SK-N-SH (cell line): Measurements from ENCODE around the gene STRN. TPM values are rescaled to one million over a fixed set of nuclear protein-coding genes. Genes with fewer than 3 reads are reported as not detected.

Source experiments
- CTCF ChIA-PET: fragments of 300-600, 350-600 bp; formaldehyde crosslinking; extraction: SDS; loops from one replicate; lab custom pipeline; 2021; lab: Yijun Ruan, JAX
- POLR2A ChIA-PET: fragments of 350-600 bp; sonication (Branson Sonifier 250); formaldehyde crosslinking; extraction: SDS; loops from one replicate; lab custom pipeline; 2020; ENCODE audit warnings: antibody characterized with exemption, inconsistent platforms; lab: Yijun Ruan, JAX
- DNase-seq: peaks from one replicate; pipeline ENCODE4 v3.0.0; 2012
- H2AFZ ChIP-seq: fragments of 200-600 bp; sonication (generic); 2 replicates; pipeline ENCODE4 v1.8.1; 2016; ENCODE audit warnings: antibody characterized with exemption, mild to moderate bottlenecking, low read depth
- H3F3A ChIP-seq: fragments of 200-600 bp; sonication (generic); replicated peaks from 2 replicates; pipeline ENCODE3; 2016; ENCODE audit warnings: antibody characterized with exemption, mild to moderate bottlenecking; ENCODE audit not compliant: insufficient read depth
- H3K27ac ChIP-seq, 2 experiments: fragments of 200-500 bp in 1 of 2; fragments of 200-600 bp in 1 of 2; sonication (Bioruptor generic) in 1 of 2; sonication (generic), shearing (Covaris generic) in 1 of 2; 2 replicates each; pipeline versions ENCODE4 v1.5.1 to v1.6.1; 2014 to 2016; ENCODE audit warnings: low read depth in 2 of 2, inconsistent platforms in 1 of 2, low read length in 1 of 2, mild to moderate bottlenecking in 1 of 2, mixed read lengths in 1 of 2
- H3K27me3 ChIP-seq: fragments of 200-600 bp; sonication (generic), shearing (Covaris generic); 2 replicates; pipeline ENCODE4 v1.6.1; 2016; ENCODE audit warnings: mixed run types; ENCODE audit not compliant: insufficient read depth
- H3K36me3 ChIP-seq, 2 experiments: fragments of 200-500 bp in 1 of 2; fragments of 200-600 bp in 1 of 2; sonication (Bioruptor generic) in 1 of 2; sonication (generic) in 1 of 2; replicated peaks in 1 of 2; 2 replicates each; pipeline versions ENCODE3 to v1.5.1; 2014 to 2016; ENCODE audit warnings: low read length in 1 of 2, mild to moderate bottlenecking in 1 of 2; ENCODE audit not compliant: insufficient read depth in 2 of 2, control insufficient read depth in 1 of 2
- H3K4me1 ChIP-seq, 2 experiments: fragments of 200-500 bp in 1 of 2; fragments of 200-600 bp in 1 of 2; sonication (Bioruptor generic) in 1 of 2; sonication (generic), shearing (Covaris generic) in 1 of 2; 2 replicates each; pipeline versions ENCODE4 v1.5.1 to v1.6.1; 2014 to 2016; ENCODE audit warnings: low read depth in 1 of 2, low read length in 1 of 2, mixed run types in 1 of 2; ENCODE audit not compliant: insufficient read depth in 2 of 2, control insufficient read depth in 1 of 2
- H3K4me2 ChIP-seq: fragments of 200-600 bp; sonication (generic), shearing (Covaris generic); 2 replicates; pipeline ENCODE4 v1.6.1; 2017; ENCODE audit warnings: mixed run types
- H3K4me3 ChIP-seq, 2 experiments: fragments of 200-500 bp in 1 of 2; fragments of 200-600 bp in 1 of 2; sonication (Bioruptor generic) in 1 of 2; sonication (generic), shearing (Covaris generic) in 1 of 2; 2 replicates each; pipeline versions ENCODE4 v1.5.1 to v1.8.1; 2014 to 2016; ENCODE audit warnings: low read depth in 2 of 2, inconsistent platforms in 1 of 2, low read length in 1 of 2, mild to moderate bottlenecking in 1 of 2, mixed read lengths in 1 of 2, moderate library complexity in 1 of 2
- H3K79me2 ChIP-seq: fragments of 200-600 bp; sonication (generic); 2 replicates; pipeline ENCODE4 v1.8.1; 2017; ENCODE audit warnings: mild to moderate bottlenecking; ENCODE audit not compliant: insufficient read depth
- H3K9ac ChIP-seq: fragments of 200-600 bp; sonication (generic); 2 replicates; pipeline ENCODE4 v1.6.1; 2017; ENCODE audit warnings: mixed run types
- H3K9me2 ChIP-seq: fragments of 200-600 bp; sonication (generic); 2 replicates; pipeline ENCODE4 v1.6.1; 2017; ENCODE audit warnings: mixed run types
- H3K9me3 ChIP-seq: fragments of 200-600 bp; sonication (generic); 2 replicates; pipeline ENCODE4 v1.6.1; 2017; ENCODE audit warnings: mixed run types, mild to moderate bottlenecking, moderate library complexity
- H4K20me1 ChIP-seq: fragments of 200-600 bp; sonication (generic); 2 replicates; pipeline ENCODE4 v1.6.1; 2017; ENCODE audit warnings: mild to moderate bottlenecking, mixed run types; ENCODE audit not compliant: insufficient read depth
- CHD2 ChIP-seq: fragments of 150-350 bp; IDR thresholded peaks from 2 replicates; pipeline ENCODE4 v1.6.1; 2018; ENCODE audit warnings: low read length; ENCODE audit not compliant: partially characterized antibody
- ELF1 ChIP-seq: IDR thresholded peaks from 2 replicates; pipeline ENCODE4 v1.4.0; 2012
- EP300 ChIP-seq, 2 experiments: IDR thresholded peaks; 2 replicates each; pipeline versions ENCODE4 v1.4.0 to v1.6.1; 2012; ENCODE audit warnings: borderline replicate concordance in 1 of 2, low read depth in 1 of 2, low read length in 1 of 2
- EZH2phosphoT487 ChIP-seq: fragments of 200-600 bp; sonication (generic); IDR thresholded peaks from 2 replicates; pipeline ENCODE4 v1.6.1; 2017; ENCODE audit warnings: low read depth, mixed run types, mild to moderate bottlenecking, antibody characterized with exemption, moderate library complexity, borderline replicate concordance
- FOXJ3 ChIP-seq: sonication (generic); formaldehyde crosslinking; IDR thresholded peaks from 2 replicates; pipeline ENCODE4 v1.5.1; 2020; ENCODE audit warnings: mild to moderate bottlenecking, missing genetic modification reagents
- FOXM1 ChIP-seq: IDR thresholded peaks from 2 replicates; pipeline ENCODE4 v1.4.0; 2012; ENCODE audit warnings: low read depth, mild to moderate bottlenecking
- GABPA ChIP-seq: IDR thresholded peaks from 2 replicates; pipeline ENCODE4 v1.4.0; 2012; ENCODE audit warnings: low read depth, mild to moderate bottlenecking
- JUND ChIP-seq: IDR thresholded peaks from 2 replicates; pipeline ENCODE4 v1.4.0; 2012
- MEF2A ChIP-seq: IDR thresholded peaks from 2 replicates; pipeline ENCODE4 v1.4.0; 2012; ENCODE audit warnings: low read depth, borderline replicate concordance
- MXI1 ChIP-seq: IDR thresholded peaks from 2 replicates; pipeline ENCODE4 v1.6.1; 2012; ENCODE audit warnings: mild to moderate bottlenecking, low read depth, low read length, improper control_type of control experiment
- RAD21 ChIP-seq: IDR thresholded peaks from 2 replicates; pipeline ENCODE4 v1.6.1; 2012; ENCODE audit warnings: mild to moderate bottlenecking, low read length
- RFX5 ChIP-seq: IDR thresholded peaks from 2 replicates; pipeline ENCODE4 v1.6.1; 2012; ENCODE audit warnings: mild to moderate bottlenecking, improper control_type of control experiment, low read length
- SIN3A ChIP-seq: IDR thresholded peaks from 2 replicates; pipeline ENCODE4 v1.6.1; 2012; ENCODE audit warnings: low read depth, mild to moderate bottlenecking, low read length, moderate library complexity, borderline replicate concordance
- SMC3 ChIP-seq: IDR thresholded peaks from 2 replicates; pipeline ENCODE4 v1.6.1; 2012; ENCODE audit warnings: low read depth, low read length, improper control_type of control experiment
- TCF12 ChIP-seq: IDR thresholded peaks from 2 replicates; pipeline ENCODE4 v1.4.0; 2012
- WGBS: methylation state at CpG from one replicate; pipeline ENCODE4 v1.1.6; 2017; ENCODE audit warnings: low lambda C conversion rate; 5-methylcytosine and 5-hydroxymethylcytosine counted together
- polyA plus RNA-seq, 3 experiments: library from polyadenylated mRNA; depleted of rRNA; stranded (reverse); fragments of >200 nt; gene quantifications; 2 replicates each; pipeline ENCODE4 v1.2.3, GENCODE V29; 2012
- TF ChIP-seq, protein P1 (sequence below): fragments of 150-350 bp; IDR thresholded peaks from 2 replicates; pipeline ENCODE4 v1.6.1; 2017; ENCODE audit warnings: antibody characterized with exemption, low read length, low read depth, borderline replicate concordance
- TF ChIP-seq, protein P2 (sequence below): IDR thresholded peaks from 2 replicates; pipeline ENCODE4 v1.6.1; 2012; ENCODE audit warnings: mild to moderate bottlenecking, low read depth, low read length, moderate library complexity
- TF ChIP-seq, protein P3 (sequence below): fragments of 200-600 bp; sonication (generic); IDR thresholded peaks from 2 replicates; pipeline ENCODE4 v1.6.1; 2017; ENCODE audit warnings: antibody characterized with exemption, mild to moderate bottlenecking, moderate library complexity

STRN gene
- polyA plus RNA-seq, 1 of the 3 experiments (the other 2 are of a cell fraction) = 4.8 TPM

DNA sequence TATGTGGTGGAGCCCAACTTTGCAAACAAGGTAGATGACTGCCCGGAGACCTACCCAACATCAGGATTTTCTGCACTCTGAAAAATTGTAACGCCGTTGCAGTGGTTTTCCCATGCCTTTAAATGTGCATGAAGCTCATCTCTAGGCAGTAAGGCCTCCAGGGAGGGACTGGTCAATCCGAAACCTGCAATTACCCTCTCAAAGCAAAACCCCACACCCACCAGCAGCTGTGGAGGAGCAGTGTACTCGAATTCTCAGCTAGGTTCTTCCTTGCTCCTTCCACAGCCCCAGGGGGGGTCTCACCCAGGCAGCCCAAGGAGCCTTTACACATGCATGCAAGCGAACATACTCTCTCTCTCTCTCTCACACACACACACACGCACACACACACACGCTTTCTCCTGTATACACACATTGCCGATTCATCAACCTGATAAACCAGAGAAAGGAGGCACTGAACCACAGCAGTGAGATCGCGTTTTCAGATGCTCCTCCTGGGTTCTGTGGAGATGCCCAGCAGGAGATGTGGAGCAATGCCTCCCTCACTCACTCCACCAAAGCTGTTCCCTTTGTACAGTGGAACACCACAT, 160.6 kb downstream of the STRN start:
- no peaks in the 10 kb centered on the region for H4K20me1 ChIP-seq
- H3K36me3 ChIP-seq = no peaks in the 10 kb centered on the region
- DNase-seq = no peak
- TF ChIP-seq RAD21 (no peak), MEF2A (no peak), EP300 (IDR thresholded peaks at IDR 0.05; ENCODE audit: borderline replicate concordance in 1 of 2, low read depth in 1 of 2, low read length in 1 of 2) (no peak), ELF1 (no peak), CHD2 (no peak), MXI1 (no peak), SIN3A (no peak), JUND (no peak), FOXM1 (no peak)
- TF ChIP-seq, protein P1, sequence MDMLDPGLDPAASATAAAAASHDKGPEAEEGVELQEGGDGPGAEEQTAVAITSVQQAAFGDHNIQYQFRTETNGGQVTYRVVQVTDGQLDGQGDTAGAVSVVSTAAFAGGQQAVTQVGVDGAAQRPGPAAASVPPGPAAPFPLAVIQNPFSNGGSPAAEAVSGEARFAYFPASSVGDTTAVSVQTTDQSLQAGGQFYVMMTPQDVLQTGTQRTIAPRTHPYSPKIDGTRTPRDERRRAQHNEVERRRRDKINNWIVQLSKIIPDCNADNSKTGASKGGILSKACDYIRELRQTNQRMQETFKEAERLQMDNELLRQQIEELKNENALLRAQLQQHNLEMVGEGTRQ = no peak
- TF ChIP-seq, protein P2, sequence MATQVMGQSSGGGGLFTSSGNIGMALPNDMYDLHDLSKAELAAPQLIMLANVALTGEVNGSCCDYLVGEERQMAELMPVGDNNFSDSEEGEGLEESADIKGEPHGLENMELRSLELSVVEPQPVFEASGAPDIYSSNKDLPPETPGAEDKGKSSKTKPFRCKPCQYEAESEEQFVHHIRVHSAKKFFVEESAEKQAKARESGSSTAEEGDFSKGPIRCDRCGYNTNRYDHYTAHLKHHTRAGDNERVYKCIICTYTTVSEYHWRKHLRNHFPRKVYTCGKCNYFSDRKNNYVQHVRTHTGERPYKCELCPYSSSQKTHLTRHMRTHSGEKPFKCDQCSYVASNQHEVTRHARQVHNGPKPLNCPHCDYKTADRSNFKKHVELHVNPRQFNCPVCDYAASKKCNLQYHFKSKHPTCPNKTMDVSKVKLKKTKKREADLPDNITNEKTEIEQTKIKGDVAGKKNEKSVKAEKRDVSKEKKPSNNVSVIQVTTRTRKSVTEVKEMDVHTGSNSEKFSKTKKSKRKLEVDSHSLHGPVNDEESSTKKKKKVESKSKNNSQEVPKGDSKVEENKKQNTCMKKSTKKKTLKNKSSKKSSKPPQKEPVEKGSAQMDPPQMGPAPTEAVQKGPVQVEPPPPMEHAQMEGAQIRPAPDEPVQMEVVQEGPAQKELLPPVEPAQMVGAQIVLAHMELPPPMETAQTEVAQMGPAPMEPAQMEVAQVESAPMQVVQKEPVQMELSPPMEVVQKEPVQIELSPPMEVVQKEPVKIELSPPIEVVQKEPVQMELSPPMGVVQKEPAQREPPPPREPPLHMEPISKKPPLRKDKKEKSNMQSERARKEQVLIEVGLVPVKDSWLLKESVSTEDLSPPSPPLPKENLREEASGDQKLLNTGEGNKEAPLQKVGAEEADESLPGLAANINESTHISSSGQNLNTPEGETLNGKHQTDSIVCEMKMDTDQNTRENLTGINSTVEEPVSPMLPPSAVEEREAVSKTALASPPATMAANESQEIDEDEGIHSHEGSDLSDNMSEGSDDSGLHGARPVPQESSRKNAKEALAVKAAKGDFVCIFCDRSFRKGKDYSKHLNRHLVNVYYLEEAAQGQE = no peak
- no peak overlapping the region for H3K9ac ChIP-seq
- H3K4me1 ChIP-seq = no peaks in the 10 kb centered on the region
- ChIA-PET CTCF (interaction anchor here (3.5 kb wide), 1 partner anchor 21 kb away, joined by 31 read pairs; no protein-coding TSS in a partner anchor), POLR2A (no interaction called here)
- no peaks in the 10 kb centered on the region for H3K79me2 ChIP-seq
- H3K4me2 ChIP-seq = no peak overlapping the region
- no peak overlapping the region for H2AFZ ChIP-seq
- no peaks in the 10 kb centered on the region; the same call in 1 of the 2 replicates for H3K27me3 ChIP-seq
- H3K27ac ChIP-seq = no peak overlapping the region
- no peaks in the 10 kb centered on the region for H3K9me2 ChIP-seq
- no peaks in the 10 kb centered on the region for H3F3A ChIP-seq
- H3K4me3 ChIP-seq = no peak overlapping the region
- H3K9me3 ChIP-seq = no peaks in the 10 kb centered on the region
- 68% methylated on average over 10 of the region's 11 CpGs for WGBS

DNA sequence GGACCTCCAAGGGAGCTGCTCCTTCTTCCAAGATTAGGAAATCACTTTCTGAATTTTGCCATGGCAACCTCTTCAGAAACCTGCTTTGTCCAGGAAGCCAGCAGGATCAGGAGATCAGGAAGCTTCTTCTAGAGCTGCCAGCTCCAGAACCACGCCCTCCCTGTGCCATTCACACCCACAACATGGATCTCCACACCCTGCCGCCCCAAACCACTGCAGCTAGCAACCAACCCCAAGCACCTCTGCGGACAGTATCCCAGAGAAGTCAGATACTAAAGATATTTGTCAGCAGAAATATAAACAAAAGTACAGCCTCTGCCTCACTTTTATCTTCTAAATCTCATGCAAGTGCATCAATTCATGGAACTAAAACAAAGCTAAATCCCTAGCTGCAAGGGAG, 163.4 kb downstream of the STRN start:
- Histone ChIP-seq H3K4me3 (no peak overlapping the region), H3K27ac (no peak overlapping the region), H4K20me1 (no peaks in the 10 kb centered on the region), H3K9me3 (no peaks in the 10 kb centered on the region), H3K4me2 (no peak overlapping the region), H3K36me3 (no peaks in the 10 kb centered on the region), H2AFZ (no peak overlapping the region), H3K9ac (no peak overlapping the region), H3K27me3 (peaks cover 12% of the 10 kb centered on the region; the same call in 1 of the 2 replicates), H3K9me2 (no peaks in the 10 kb centered on the region), H3K79me2 (no peaks in the 10 kb centered on the region), H3F3A (no peaks in the 10 kb centered on the region), H3K4me1 (no peaks in the 10 kb centered on the region)
- DNase-seq = no peak
- ChIA-PET POLR2A (no interaction called here), CTCF (interaction anchor here (0.8 to 15.2 kb wide), 4 partner anchors 9 to 20 kb away, joined by 3 to 218 read pairs (median 6); no protein-coding TSS in a partner anchor)
- 12% methylated on average over 3 of the region's 3 CpGs for WGBS
- TF ChIP-seq FOXJ3 (CRISPR knock-in tag) = no peak
- no peak for TF ChIP-seq EP300 (IDR thresholded peaks at IDR 0.05; ENCODE audit: borderline replicate concordance in 1 of 2, low read depth in 1 of 2, low read length in 1 of 2)
- TF ChIP-seq, protein P1 = no peak
- TF ChIP-seq MEF2A = no peak
- no peak for TF ChIP-seq RFX5
- no peak for TF ChIP-seq GABPA
- TF ChIP-seq TCF12 = no peak
- no peak for TF ChIP-seq SMC3
- TF ChIP-seq, protein P3, sequence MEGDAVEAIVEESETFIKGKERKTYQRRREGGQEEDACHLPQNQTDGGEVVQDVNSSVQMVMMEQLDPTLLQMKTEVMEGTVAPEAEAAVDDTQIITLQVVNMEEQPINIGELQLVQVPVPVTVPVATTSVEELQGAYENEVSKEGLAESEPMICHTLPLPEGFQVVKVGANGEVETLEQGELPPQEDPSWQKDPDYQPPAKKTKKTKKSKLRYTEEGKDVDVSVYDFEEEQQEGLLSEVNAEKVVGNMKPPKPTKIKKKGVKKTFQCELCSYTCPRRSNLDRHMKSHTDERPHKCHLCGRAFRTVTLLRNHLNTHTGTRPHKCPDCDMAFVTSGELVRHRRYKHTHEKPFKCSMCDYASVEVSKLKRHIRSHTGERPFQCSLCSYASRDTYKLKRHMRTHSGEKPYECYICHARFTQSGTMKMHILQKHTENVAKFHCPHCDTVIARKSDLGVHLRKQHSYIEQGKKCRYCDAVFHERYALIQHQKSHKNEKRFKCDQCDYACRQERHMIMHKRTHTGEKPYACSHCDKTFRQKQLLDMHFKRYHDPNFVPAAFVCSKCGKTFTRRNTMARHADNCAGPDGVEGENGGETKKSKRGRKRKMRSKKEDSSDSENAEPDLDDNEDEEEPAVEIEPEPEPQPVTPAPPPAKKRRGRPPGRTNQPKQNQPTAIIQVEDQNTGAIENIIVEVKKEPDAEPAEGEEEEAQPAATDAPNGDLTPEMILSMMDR = no peak
- no peak for TF ChIP-seq EZH2phosphoT487
- TF ChIP-seq JUND = no peak
- TF ChIP-seq ELF1 = no peak
